BLaER1 (cell line): ENCODE measurements around the gene SYCE3.

Source experiments
- H3K27ac ChIP-seq: shearing (Covaris generic); formaldehyde crosslinking; 2 replicates; pipeline ENCODE4 v1.8.1; 2022
- H3K27me3 ChIP-seq: shearing (Covaris generic); formaldehyde crosslinking; 2 replicates; pipeline ENCODE4 v1.8.1; 2022
- H3K36me3 ChIP-seq: shearing (Covaris generic); formaldehyde crosslinking; 2 replicates; pipeline ENCODE4 v1.8.1; 2022
- H3K4me1 ChIP-seq: shearing (Covaris generic); formaldehyde crosslinking; 2 replicates; pipeline ENCODE4 v1.8.1; 2022
- H3K4me2 ChIP-seq: shearing (Covaris generic); formaldehyde crosslinking; 2 replicates; pipeline ENCODE4 v1.8.1; 2022
- H3K4me3 ChIP-seq: shearing (Covaris generic); formaldehyde crosslinking; 2 replicates; pipeline ENCODE4 v1.8.1; 2022
- H3K9ac ChIP-seq: shearing (Covaris generic); formaldehyde crosslinking; 2 replicates; pipeline ENCODE4 v1.8.1; 2022
- H3K9me3 ChIP-seq: shearing (Covaris generic); formaldehyde crosslinking; 2 replicates; pipeline ENCODE4 v1.8.1; 2022
- H4K20me1 ChIP-seq: shearing (Covaris generic); formaldehyde crosslinking; 2 replicates; pipeline ENCODE4 v1.8.1; 2022
- Cebpa-rat ChIP-seq: shearing (Covaris generic); IDR thresholded peaks from 2 replicates; pipeline ENCODE4 v1.8.1; 2022

The SYCE3 gene

GRCh38 chr22:50569896-50570535 lies 7.3 kb upstream of the SYCE3 start:
- Histone ChIP-seq H3K9me3 (peaks cover 5% of the 10 kb centered on the region; the same call in 1 of the 2 replicates), H4K20me1 (peaks cover 57% of the 10 kb centered on the region), H3K27me3 (no peaks in the 10 kb centered on the region), H3K27ac (peak overlapping the region; percentile 45; the same call in 1 of the 2 replicates), H3K9ac (0 out of 2 replicates have a peak overlapping the region, but pooled peaks have one; percentile 15), H3K36me3 (peaks cover 71% of the 10 kb centered on the region), H3K4me3 (no peak overlapping the region), H3K4me2 (peak overlapping the region; percentile 83), H3K4me1 (peaks cover 47% of the 10 kb centered on the region)
- TF ChIP-seq Cebpa-rat, result no peak

GRCh38 chr22:50569041-50569459 lies 6.3 kb upstream of the SYCE3 start:
- Histone ChIP-seq H3K9me3 (peaks cover 5% of the 10 kb centered on the region; the same call in 1 of the 2 replicates), H4K20me1 (peaks cover 54% of the 10 kb centered on the region), H3K4me1 (peaks cover 47% of the 10 kb centered on the region), H3K27me3 (peaks cover 7% of the 10 kb centered on the region; the same call in 1 of the 2 replicates), H3K4me3 (0 out of 2 replicates have a peak overlapping the region, but pooled peaks have one; percentile 4), H3K36me3 (peaks cover 63% of the 10 kb centered on the region), H3K4me2 (peak overlapping the region; percentile 83), H3K9ac (no peak overlapping the region), H3K27ac (peak overlapping the region; percentile 45; the same call in 1 of the 2 replicates)
- no peak for TF ChIP-seq Cebpa-rat

- peaks cover 59% of the 10 kb centered on the region for H3K36me3 ChIP-seq
Observed at GRCh38 chr22:50568626-50569025, 5.9 kb upstream of the SYCE3 start.

GRCh38 chr22:50567721-50568252 lies 5.1 kb upstream of the SYCE3 start:
- TF ChIP-seq Cebpa-rat, result no peak
- H3K36me3 ChIP-seq, result peaks cover 51% of the 10 kb centered on the region

More at GRCh38 chr22:50568626-50569025, 5.9 kb upstream of the SYCE3 start:
- Histone ChIP-seq H3K27me3 (peaks cover 11% of the 10 kb centered on the region), H3K4me1 (peaks cover 49% of the 10 kb centered on the region), H4K20me1 (peaks cover 52% of the 10 kb centered on the region), H3K9me3 (peaks cover 5% of the 10 kb centered on the region; the same call in 1 of the 2 replicates), H3K4me2 (peak overlapping the region; percentile 83), H3K4me3 (no peak overlapping the region), H3K9ac (no peak overlapping the region), H3K27ac (no peak overlapping the region)
- no peak for TF ChIP-seq Cebpa-rat

GRCh38 chr22:50564289-50564688 lies 1.6 kb upstream of the SYCE3 start:
- H3K27ac ChIP-seq, result no peak overlapping the region
- H4K20me1 ChIP-seq, result peaks cover 11% of the 10 kb centered on the region
- peaks cover 18% of the 10 kb centered on the region for H3K27me3 ChIP-seq
- no peak overlapping the region for H3K4me2 ChIP-seq
- peaks cover 24% of the 10 kb centered on the region for H3K4me1 ChIP-seq
- H3K36me3 ChIP-seq, result peaks cover 22% of the 10 kb centered on the region
- H3K4me3 ChIP-seq, result no peak overlapping the region
- TF ChIP-seq Cebpa-rat, result no peak
- H3K9ac ChIP-seq, result no peak overlapping the region
- H3K9me3 ChIP-seq, result peaks cover 3% of the 10 kb centered on the region; the same call in 1 of the 2 replicates

More at GRCh38 chr22:50567721-50568252, 5.1 kb upstream of the SYCE3 start:
- Histone ChIP-seq H4K20me1 (peaks cover 46% of the 10 kb centered on the region), H3K4me1 (peaks cover 57% of the 10 kb centered on the region), H3K27me3 (peaks cover 18% of the 10 kb centered on the region), H3K4me2 (no peak overlapping the region), H3K27ac (no peak overlapping the region), H3K9ac (no peak overlapping the region), H3K4me3 (no peak overlapping the region), H3K9me3 (peaks cover 5% of the 10 kb centered on the region; the same call in 1 of the 2 replicates)

- Histone ChIP-seq H3K27ac (no peak overlapping the region), H3K4me2 (peak overlapping the region; percentile 95), H3K9ac (peak overlapping the region; percentile 32; the same call in 1 of the 2 replicates), H3K36me3 (peaks cover 15% of the 10 kb centered on the region), H3K4me1 (peaks cover 17% of the 10 kb centered on the region), H3K27me3 (peaks cover 18% of the 10 kb centered on the region), H3K9me3 (no peaks in the 10 kb centered on the region), H3K4me3 (peak overlapping the region; percentile 66), H4K20me1 (peaks cover 4% of the 10 kb centered on the region; the same call in 1 of the 2 replicates)
- no peak for TF ChIP-seq Cebpa-rat
Observed at GRCh38 chr22:50563413-50564160, 868 bp upstream of the SYCE3 start.

- H3K9ac ChIP-seq, result no peak overlapping the region
- H3K9me3 ChIP-seq, result no peaks in the 10 kb centered on the region
- no peak overlapping the region for H3K4me3 ChIP-seq
- peaks cover 18% of the 10 kb centered on the region for H3K27me3 ChIP-seq
- H3K4me1 ChIP-seq, result peaks cover 11% of the 10 kb centered on the region
- H3K36me3 ChIP-seq, result no peaks in the 10 kb centered on the region
- no peak overlapping the region for H3K4me2 ChIP-seq
- TF ChIP-seq Cebpa-rat, result no peak
- no peaks in the 10 kb centered on the region for H4K20me1 ChIP-seq
- no peak overlapping the region for H3K27ac ChIP-seq
Observed at GRCh38 chr22:50561401-50562358, 1.0 kb downstream of the SYCE3 start.

- Histone ChIP-seq H3K9ac (no peak overlapping the region), H3K36me3 (no peaks in the 10 kb centered on the region), H3K4me3 (no peak overlapping the region), H3K4me1 (peaks cover 11% of the 10 kb centered on the region), H3K27me3 (peaks cover 18% of the 10 kb centered on the region), H4K20me1 (no peaks in the 10 kb centered on the region), H3K4me2 (no peak overlapping the region), H3K9me3 (no peaks in the 10 kb centered on the region), H3K27ac (no peak overlapping the region)
- TF ChIP-seq Cebpa-rat, result no peak
Observed at GRCh38 chr22:50560034-50560433, 2.7 kb downstream of the SYCE3 start.

GRCh38 chr22:50556703-50557102 lies 6.0 kb downstream of the SYCE3 start:
- no peak overlapping the region for H3K9ac ChIP-seq
- H4K20me1 ChIP-seq, result no peaks in the 10 kb centered on the region
- no peak overlapping the region for H3K4me3 ChIP-seq
- TF ChIP-seq Cebpa-rat, result no peak
- no peaks in the 10 kb centered on the region for H3K4me1 ChIP-seq
- H3K9me3 ChIP-seq, result no peaks in the 10 kb centered on the region
- H3K27ac ChIP-seq, result no peak overlapping the region
- H3K36me3 ChIP-seq, result no peaks in the 10 kb centered on the region
- H3K27me3 ChIP-seq, result no peaks in the 10 kb centered on the region
- no peak overlapping the region for H3K4me2 ChIP-seq
